ENCODE measurements around the gene ZNF318.

GRCh38 chr6:43302126-43302525 is 67.3 kb downstream of the ZNF318 start:
- no peak for TF ChIP-seq CTCF (IDR thresholded peaks at IDR 0.05)
- no peak for TF ChIP-seq EZH2 (IDR thresholded peaks at IDR 0.05)
- TF ChIP-seq EZH2phosphoT487 (IDR thresholded peaks at IDR 0.05): no peak

Data from neural progenitor cell (in vitro differentiated cells).